OCI-LY7 (cell line): ENCODE results near the gene MAP2K2. TPM values are rescaled to one million over a fixed set of nuclear protein-coding genes. Genes with fewer than 3 reads are reported as not detected.

Source experiments
- BruUV-seq: library from RNA; stranded (reverse); fragments of 400-500 nt; replicated peaks from 2 replicates; lab custom pipeline; 2021; lab: Mats Ljungman, UMichigan
- CTCF ChIA-PET: fragments of 300-600 bp; sonication (Branson Sonifier 250); formaldehyde crosslinking; loops from one replicate; lab custom pipeline; 2022; ENCODE audit warnings: antibody characterized with exemption; ENCODE audit not compliant: unreplicated experiment; lab: Charles Lee
- POLR2A ChIA-PET: fragments of 300-600 bp; sonication (Branson Sonifier 250); formaldehyde crosslinking; loops from one replicate; lab custom pipeline; 2022; ENCODE audit warnings: antibody characterized with exemption; lab: Charles Lee
- DNase-seq: peaks from one replicate; pipeline ENCODE4 v3.0.0-alpha.2; 2015; ENCODE audit warnings: low spot score
- H2AFZ ChIP-seq: fragments of 200-600 bp; sonication (generic), shearing (Covaris generic); 2 replicates; pipeline ENCODE4 v1.6.1; 2014; ENCODE audit warnings: mild to moderate bottlenecking, antibody characterized with exemption, low read length, moderate library complexity
- H3K27ac ChIP-seq: fragments of 200-600 bp; sonication (generic); 2 replicates; pipeline ENCODE4 v1.5.1; 2014; ENCODE audit warnings: mixed run types, low read depth, mild to moderate bottlenecking, moderate library complexity, low read length, inconsistent platforms; ENCODE audit not compliant: poor library complexity, severe bottlenecking
- H3K36me3 ChIP-seq: fragments of 200-600 bp; sonication (generic); 2 replicates; pipeline ENCODE4 v1.6.1; 2014; ENCODE audit warnings: mild to moderate bottlenecking, antibody characterized with exemption, low read length, moderate library complexity, mixed read lengths; ENCODE audit not compliant: insufficient read depth
- H3K4me1 ChIP-seq: fragments of 200-600 bp; sonication (generic); 2 replicates; pipeline ENCODE4 v1.5.1; 2014; ENCODE audit warnings: mild to moderate bottlenecking, low read length; ENCODE audit not compliant: insufficient read depth, poor library complexity, severe bottlenecking
- H3K4me2 ChIP-seq: fragments of 200-600 bp; sonication (generic); 2 replicates; pipeline ENCODE4 v1.6.1; 2014; ENCODE audit warnings: mild to moderate bottlenecking, low read length
- H3K4me3 ChIP-seq: fragments of 200-600 bp; sonication (generic); 2 replicates; pipeline ENCODE4 v1.5.1; 2014; ENCODE audit warnings: mild to moderate bottlenecking, low read depth, low read length; ENCODE audit not compliant: poor library complexity, severe bottlenecking
- H3K79me2 ChIP-seq: fragments of 200-600 bp; sonication (generic); 2 replicates; pipeline ENCODE4 v1.6.1; 2016; ENCODE audit warnings: low read depth, mild to moderate bottlenecking, low read length, moderate library complexity, mixed read lengths; ENCODE audit not compliant: insufficient read depth
- H3K9me2 ChIP-seq: fragments of 200-600 bp; sonication (generic); 2 replicates; pipeline ENCODE4 v1.6.1; 2016; ENCODE audit warnings: mild to moderate bottlenecking, low read length, mixed read lengths; ENCODE audit not compliant: insufficient read depth
- H3K9me3 ChIP-seq: fragments of 200-600 bp; sonication (generic); 2 replicates; pipeline ENCODE4 v1.6.1; 2014; ENCODE audit warnings: mild to moderate bottlenecking, mixed run types, low read length, mixed read lengths
- H4K20me1 ChIP-seq: fragments of 200-600 bp; sonication (generic); 2 replicates; pipeline ENCODE4 v1.6.1; 2014; ENCODE audit warnings: mild to moderate bottlenecking, antibody characterized with exemption, low read length, moderate library complexity, mixed read lengths; ENCODE audit not compliant: insufficient read depth
- CTCF ChIP-seq: fragments of 200-600 bp; sonication (generic); conservative IDR thresholded peaks from 2 replicates; pipeline ENCODE4 v1.5.1; 2014; ENCODE audit warnings: mild to moderate bottlenecking, antibody characterized with exemption, low read length, moderate library complexity, mixed read lengths
- EZH2phosphoT487 ChIP-seq: fragments of 200-600 bp; sonication (generic); IDR thresholded peaks from 2 replicates; pipeline ENCODE4 v1.6.1; 2018; ENCODE audit warnings: low read depth, borderline replicate concordance, mild to moderate bottlenecking, mixed run types, antibody characterized with exemption, low read length, moderate library complexity, mixed read lengths
- intact Hi-C: fragments of 100-400 bp; cut with micrococcal nuclease; formaldehyde crosslinking; loops from one replicate; pipeline ENCODE4 v1.10.0; 2022; ENCODE audit not compliant: unreplicated experiment
- total RNA-seq, 2 experiments: library from RNA; depleted of rRNA in 1 of 2; stranded (reverse); fragments of >200 nt in 1 of 2; shearing (Covaris generic) in 1 of 2; gene quantifications; 2 replicates each; pipeline ENCODE4 v1.2.3, GENCODE V29; 2014 to 2022

MAP2K2 gene
- total RNA-seq, 2 experiments from 2014 or later: 105 to 116 TPM

DNA sequence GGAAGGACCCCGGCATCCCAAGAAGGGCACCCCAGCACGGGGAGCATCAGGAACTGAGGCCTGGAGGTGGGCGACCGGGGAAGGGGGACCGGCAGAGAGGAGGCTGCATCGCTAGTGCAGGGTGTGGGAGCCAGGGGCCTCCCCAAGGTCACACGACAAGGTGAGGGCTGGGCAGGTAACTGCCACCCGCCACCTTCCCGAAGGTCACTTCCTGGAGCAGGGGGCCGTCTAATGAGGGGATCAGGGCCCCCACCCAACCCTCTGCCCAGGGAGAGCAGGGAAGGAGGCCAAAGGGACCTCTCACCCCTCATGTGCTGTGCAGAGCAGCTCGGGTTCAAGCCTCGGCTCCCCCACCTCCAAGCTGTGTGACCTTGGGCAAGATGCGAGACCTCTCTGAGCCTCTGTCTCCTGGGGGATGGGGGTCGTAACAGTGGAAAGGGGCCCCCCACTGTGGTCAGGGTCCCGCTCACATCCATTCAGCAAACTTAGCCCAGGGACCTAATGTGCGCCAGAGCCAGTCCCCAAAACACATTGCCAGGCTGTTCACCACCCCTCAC is 63.2 kb downstream of the MAP2K2 start:
- POLR2A ChIA-PET: no interaction called here
- H4K20me1 ChIP-seq: peaks cover 34% of the 10 kb centered on the region

DNA sequence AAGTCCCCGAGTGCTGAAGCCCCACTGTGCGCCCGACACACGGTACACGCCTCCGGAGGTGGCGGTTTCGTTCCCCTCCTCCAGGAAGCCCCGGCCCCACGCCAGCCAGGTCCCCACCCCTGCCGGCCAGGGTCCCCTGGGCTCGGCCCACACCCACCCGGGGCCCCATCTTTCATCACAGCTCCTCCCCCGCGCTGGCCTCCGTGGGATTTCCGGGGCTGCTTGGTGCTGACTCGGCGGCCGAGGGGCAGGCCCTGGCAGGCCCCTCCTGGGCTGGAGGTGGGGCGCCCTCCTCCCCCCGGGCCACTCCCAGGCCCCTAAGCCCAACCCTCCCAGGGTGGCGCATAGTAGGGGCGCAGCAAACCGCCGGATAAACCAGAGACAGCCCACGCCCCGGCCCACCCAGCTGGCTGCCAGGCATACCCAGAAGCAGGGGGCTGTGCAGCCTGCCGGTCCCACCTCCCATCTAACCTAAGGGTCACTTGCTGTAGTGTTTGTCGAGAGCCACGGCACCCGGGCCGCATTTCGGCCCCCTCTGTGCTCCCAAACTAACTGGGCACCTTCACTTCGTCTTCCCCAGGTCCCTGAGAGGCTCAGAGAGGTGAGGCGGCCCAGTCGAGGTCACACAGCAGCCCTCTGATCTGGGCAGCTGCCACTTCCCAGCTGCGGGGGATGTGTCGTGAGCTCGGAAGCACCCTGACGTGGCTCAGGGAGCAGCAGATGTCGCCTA is 63.9 kb downstream of the MAP2K2 start:
- POLR2A ChIA-PET: no interaction called here
- CTCF ChIA-PET: no interaction called here
- intact Hi-C loops: loop anchor here (5.0 kb wide), 1 partner anchor 122 kb away; the partner anchor contains the start of genes ANKRD24 and SIRT6

More for the DNA sequence above, 63.2 kb downstream of the MAP2K2 start:
- Histone ChIP-seq H3K4me1 (peaks cover 46% of the 10 kb centered on the region), H2AFZ (no peak overlapping the region), H3K9me3 (no peaks in the 10 kb centered on the region), H3K36me3 (peaks cover 69% of the 10 kb centered on the region), H3K4me2 (peak overlapping the region; percentile 73), H3K79me2 (peaks cover 92% of the 10 kb centered on the region), H3K9me2 (no peaks in the 10 kb centered on the region), H3K27ac (peak overlapping the region; percentile 37), H3K4me3 (peak overlapping the region; percentile 98)
- CTCF ChIA-PET: no interaction called here
- no TSS peak for BruUV-seq
- intact Hi-C loops: loop anchor here (5.0 kb wide), 1 partner anchor 122 kb away; the partner anchor contains the start of genes ANKRD24 and SIRT6
- DNase-seq: no peak
- TF ChIP-seq CTCF (no peak), EZH2phosphoT487 (no peak)

More for the DNA sequence above, 63.9 kb downstream of the MAP2K2 start:
- H2AFZ ChIP-seq: no peak overlapping the region
- no peaks in the 10 kb centered on the region for H3K9me2 ChIP-seq
- no peak for TF ChIP-seq CTCF
- TF ChIP-seq EZH2phosphoT487: no peak
- peak; percentile 32 for DNase-seq
- H3K4me3 ChIP-seq: peak overlapping the region; percentile 98
- peak overlapping the region; percentile 73 for H3K4me2 ChIP-seq
- H4K20me1 ChIP-seq: peaks cover 34% of the 10 kb centered on the region
- no TSS peak for BruUV-seq
- H3K27ac ChIP-seq: peak overlapping the region; percentile 37
- peaks cover 92% of the 10 kb centered on the region for H3K79me2 ChIP-seq
- H3K4me1 ChIP-seq: peaks cover 46% of the 10 kb centered on the region
- no peaks in the 10 kb centered on the region for H3K9me3 ChIP-seq
- H3K36me3 ChIP-seq: peaks cover 73% of the 10 kb centered on the region
